Mesothelial cell of epicardium (in vitro differentiated cells): ENCODE measurements around the gene PLA2G2D. TPM values are rescaled to one million over a fixed set of nuclear protein-coding genes. Genes with fewer than 3 reads are reported as not detected.
A peak's percentile ranks its signal among the peaks of the same experiment; 100 is the strongest.

Experiments used
- DNase-seq, 2 experiments: peaks; one replicate each; pipeline ENCODE4 v3.0.0; 2021; ENCODE audit warnings: low spot score in 2 of 2; ENCODE audit not compliant: unreplicated experiment in 2 of 2
- H3K27ac Mint-ChIP-seq: 2 replicates; pipeline ENCODE4 v1.8.0; 2021; ENCODE audit warnings: mixed read lengths
- H3K27me3 Mint-ChIP-seq: 2 replicates; pipeline ENCODE4 v1.8.0; 2021; ENCODE audit warnings: low read depth, mixed read lengths
- H3K36me3 Mint-ChIP-seq: 2 replicates; pipeline ENCODE4 v1.8.0; 2021; ENCODE audit warnings: mixed read lengths
- H3K4me1 Mint-ChIP-seq: 2 replicates; pipeline ENCODE4 v1.8.0; 2021; ENCODE audit warnings: mixed read lengths
- H3K4me3 Mint-ChIP-seq: 2 replicates; pipeline ENCODE4 v1.8.0; 2021; ENCODE audit warnings: mild to moderate bottlenecking, moderate library complexity, mixed read lengths
- H3K9me3 Mint-ChIP-seq: 2 replicates; pipeline ENCODE4 v1.8.0; 2021; ENCODE audit warnings: mixed read lengths
- CTCF ChIP-seq: fragments of 200-600 bp; sonication (generic); IDR thresholded peaks from one replicate; pipeline ENCODE4 v1.5.0; 2021; ENCODE audit warnings: antibody characterized with exemption; ENCODE audit not compliant: unreplicated experiment
- total RNA-seq: library from RNA; stranded (reverse); gene quantifications from 3 replicates; pipeline ENCODE4 v1.2.1, GENCODE V29; 2021

The PLA2G2D gene
- total RNA-seq, 1 donor from 2014 or later = not detected

GRCh38 chr1:20107351-20107750 lies 12.0 kb downstream of the PLA2G2D start:
- TF ChIP-seq CTCF = no peak
- no peaks in the 10 kb centered on the region for H3K27me3 Mint-ChIP-seq
- no peak overlapping the region for H3K27ac Mint-ChIP-seq
- H3K4me1 Mint-ChIP-seq = peaks cover 32% of the 10 kb centered on the region
- no peak overlapping the region for H3K4me3 Mint-ChIP-seq
- H3K36me3 Mint-ChIP-seq = no peaks in the 10 kb centered on the region
- no peak for DNase-seq
- no peaks in the 10 kb centered on the region for H3K9me3 Mint-ChIP-seq

GRCh38 chr1:20105856-20106255 lies 13.5 kb downstream of the PLA2G2D start:
- TF ChIP-seq CTCF = no peak
- H3K9me3 Mint-ChIP-seq = no peaks in the 10 kb centered on the region
- no peak overlapping the region for H3K4me3 Mint-ChIP-seq
- peaks cover 35% of the 10 kb centered on the region for H3K4me1 Mint-ChIP-seq
- no peak for DNase-seq
- H3K27ac Mint-ChIP-seq = peak overlapping the region; percentile 53
- H3K27me3 Mint-ChIP-seq = peaks cover 2% of the 10 kb centered on the region
- H3K36me3 Mint-ChIP-seq = no peaks in the 10 kb centered on the region

GRCh38 chr1:20102875-20103274 lies 16.5 kb downstream of the PLA2G2D start:
- Mint-ChIP-seq H3K9me3 (no peaks in the 10 kb centered on the region), H3K4me3 (no peak overlapping the region), H3K27me3 (peaks cover 3% of the 10 kb centered on the region), H3K4me1 (peaks cover 24% of the 10 kb centered on the region), H3K27ac (no peak overlapping the region), H3K36me3 (no peaks in the 10 kb centered on the region)
- no peak for DNase-seq
- TF ChIP-seq CTCF = no peak

- H3K27ac Mint-ChIP-seq = no peak overlapping the region
- H3K4me1 Mint-ChIP-seq = peaks cover 10% of the 10 kb centered on the region
- TF ChIP-seq CTCF = peak; percentile 66
- H3K36me3 Mint-ChIP-seq = no peaks in the 10 kb centered on the region
- peak in 1 of 2 experiments; percentile 49 for DNase-seq
- H3K4me3 Mint-ChIP-seq = no peak overlapping the region
- H3K27me3 Mint-ChIP-seq = peaks cover 3% of the 10 kb centered on the region
- H3K9me3 Mint-ChIP-seq = peaks cover 13% of the 10 kb centered on the region
Measured at GRCh38 chr1:20100632-20101355, 18.5 kb downstream of the PLA2G2D start.

GRCh38 chr1:20099533-20099932 lies 19.8 kb downstream of the PLA2G2D start:
- Mint-ChIP-seq H3K36me3 (no peaks in the 10 kb centered on the region), H3K9me3 (peaks cover 13% of the 10 kb centered on the region), H3K27ac (no peak overlapping the region), H3K4me1 (peaks cover 7% of the 10 kb centered on the region), H3K27me3 (peaks cover 3% of the 10 kb centered on the region), H3K4me3 (no peak overlapping the region)
- no peak for DNase-seq
- no peak for TF ChIP-seq CTCF
